Measurements from ENCODE around the gene G3BP2.

G3BP2 gene

GRCh38 chr4:75630174-75630936 lies 42.9 kb downstream of the G3BP2 start, which contains the start of gene CDKL2:
TSS of gene CDKL2 (minus strand) at chr4:75630528. CDS start at chr4:75625988, 4,540 bp downstream.
- peak within 1 kb of the TSS; percentile 74 to 79 for H3K27ac ChIP-seq (ENCODE audit: low read depth in 2 of 2, low read length in 2 of 2)
- H3K9me3 ChIP-seq (ENCODE audit: control insufficient read depth in 2 of 2, low read length in 2 of 2), result no peaks in the 10 kb centered on the region
- H3K36me3 ChIP-seq (ENCODE audit: control insufficient read depth in 2 of 2, insufficient read depth in 2 of 2, low read length in 2 of 2), result no peaks in the 10 kb centered on the region
- H3K9ac ChIP-seq (ENCODE audit: low read depth in 1 of 2, low read length in 2 of 2), result peak within 1 kb of the TSS; percentile 68 to 84
- peaks cover 9 to 11% of the 10 kb centered on the region in 2 donors for H3K4me1 ChIP-seq (ENCODE audit: control insufficient read depth in 2 of 2, insufficient read depth in 2 of 2, low read length in 2 of 2)
- H3K27me3 ChIP-seq (ENCODE audit: control insufficient read depth in 2 of 2, insufficient read depth in 2 of 2, low read length in 2 of 2), result no peaks in the 10 kb centered on the region
- peak within 1 kb of the TSS; percentile 85 to 93 for H3K4me3 ChIP-seq (ENCODE audit: low read length in 2 of 2)

- no peak overlapping the region for H3K27ac ChIP-seq (ENCODE audit: low read depth in 2 of 2, low read length in 2 of 2)
- H3K9ac ChIP-seq (ENCODE audit: low read depth in 1 of 2, low read length in 2 of 2), result no peak overlapping the region
- H3K9me3 ChIP-seq (ENCODE audit: control insufficient read depth in 2 of 2, low read length in 2 of 2), result no peaks in the 10 kb centered on the region
- no peak overlapping the region for H3K4me3 ChIP-seq (ENCODE audit: low read length in 2 of 2)
- H3K27me3 ChIP-seq (ENCODE audit: control insufficient read depth in 2 of 2, insufficient read depth in 2 of 2, low read length in 2 of 2), result no peaks in the 10 kb centered on the region
- peaks cover 9 to 11% of the 10 kb centered on the region in 2 donors for H3K4me1 ChIP-seq (ENCODE audit: control insufficient read depth in 2 of 2, insufficient read depth in 2 of 2, low read length in 2 of 2)
- no peaks in the 10 kb centered on the region for H3K36me3 ChIP-seq (ENCODE audit: control insufficient read depth in 2 of 2, insufficient read depth in 2 of 2, low read length in 2 of 2)
These were observed 44.0 kb downstream of the G3BP2 start for GRCh38 chr4:75629239-75629638.

GRCh38 chr4:75623026-75623425 lies 50.2 kb downstream of the G3BP2 start:
- H3K9ac ChIP-seq (ENCODE audit: low read depth in 1 of 2, low read length in 2 of 2), result no peak overlapping the region
- H3K4me1 ChIP-seq (ENCODE audit: control insufficient read depth in 2 of 2, insufficient read depth in 2 of 2, low read length in 2 of 2), result no peaks in the 10 kb centered on the region
- no peak overlapping the region for H3K27ac ChIP-seq (ENCODE audit: low read depth in 2 of 2, low read length in 2 of 2)
- no peaks in the 10 kb centered on the region for H3K9me3 ChIP-seq (ENCODE audit: control insufficient read depth in 2 of 2, low read length in 2 of 2)
- H3K36me3 ChIP-seq (ENCODE audit: control insufficient read depth in 2 of 2, insufficient read depth in 2 of 2, low read length in 2 of 2), result no peaks in the 10 kb centered on the region
- no peak overlapping the region for H3K4me3 ChIP-seq (ENCODE audit: low read length in 2 of 2)
- no peaks in the 10 kb centered on the region for H3K27me3 ChIP-seq (ENCODE audit: control insufficient read depth in 2 of 2, insufficient read depth in 2 of 2, low read length in 2 of 2)

GRCh38 chr4:75621715-75622114 lies 51.5 kb downstream of the G3BP2 start:
- no peak overlapping the region for H3K4me3 ChIP-seq (ENCODE audit: low read length in 2 of 2)
- no peaks in the 10 kb centered on the region for H3K36me3 ChIP-seq (ENCODE audit: control insufficient read depth in 2 of 2, insufficient read depth in 2 of 2, low read length in 2 of 2)
- H3K9me3 ChIP-seq (ENCODE audit: control insufficient read depth in 2 of 2, low read length in 2 of 2), result no peaks in the 10 kb centered on the region
- no peaks in the 10 kb centered on the region for H3K4me1 ChIP-seq (ENCODE audit: control insufficient read depth in 2 of 2, insufficient read depth in 2 of 2, low read length in 2 of 2)
- H3K9ac ChIP-seq (ENCODE audit: low read depth in 1 of 2, low read length in 2 of 2), result no peak overlapping the region
- H3K27me3 ChIP-seq (ENCODE audit: control insufficient read depth in 2 of 2, insufficient read depth in 2 of 2, low read length in 2 of 2), result no peaks in the 10 kb centered on the region
- no peak overlapping the region for H3K27ac ChIP-seq (ENCODE audit: low read depth in 2 of 2, low read length in 2 of 2)

GRCh38 chr4:75612306-75612705 lies 60.9 kb downstream of the G3BP2 start:
- H3K27ac ChIP-seq (ENCODE audit: low read depth in 2 of 2, low read length in 2 of 2), result no peak overlapping the region
- no peak overlapping the region for H3K4me3 ChIP-seq (ENCODE audit: low read length in 2 of 2)
- H3K9ac ChIP-seq (ENCODE audit: low read depth in 1 of 2, low read length in 2 of 2), result no peak overlapping the region

GRCh38 chr4:75605928-75606327 lies 67.3 kb downstream of the G3BP2 start:
- no peaks in the 10 kb centered on the region for H3K36me3 ChIP-seq (ENCODE audit: control insufficient read depth in 2 of 2, insufficient read depth in 2 of 2, low read length in 2 of 2)
- H3K4me1 ChIP-seq (ENCODE audit: control insufficient read depth in 2 of 2, insufficient read depth in 2 of 2, low read length in 2 of 2), result no peaks in the 10 kb centered on the region
- H3K9me3 ChIP-seq (ENCODE audit: control insufficient read depth in 2 of 2, low read length in 2 of 2), result no peaks in the 10 kb centered on the region
- no peak overlapping the region for H3K9ac ChIP-seq (ENCODE audit: low read depth in 1 of 2, low read length in 2 of 2)
- no peak overlapping the region for H3K27ac ChIP-seq (ENCODE audit: low read depth in 2 of 2, low read length in 2 of 2)
- no peak overlapping the region for H3K4me3 ChIP-seq (ENCODE audit: low read length in 2 of 2)
- no peaks in the 10 kb centered on the region for H3K27me3 ChIP-seq (ENCODE audit: control insufficient read depth in 2 of 2, insufficient read depth in 2 of 2, low read length in 2 of 2)

More at GRCh38 chr4:75612306-75612705, 60.9 kb downstream of the G3BP2 start:
- Histone ChIP-seq H3K4me1 (ENCODE audit: control insufficient read depth in 2 of 2, insufficient read depth in 2 of 2, low read length in 2 of 2) (no peaks in the 10 kb centered on the region), H3K36me3 (ENCODE audit: control insufficient read depth in 2 of 2, insufficient read depth in 2 of 2, low read length in 2 of 2) (no peaks in the 10 kb centered on the region), H3K27me3 (ENCODE audit: control insufficient read depth in 2 of 2, insufficient read depth in 2 of 2, low read length in 2 of 2) (no peaks in the 10 kb centered on the region), H3K9me3 (ENCODE audit: control insufficient read depth in 2 of 2, low read length in 2 of 2) (no peaks in the 10 kb centered on the region)

GRCh38 chr4:75599647-75600046 lies 73.6 kb downstream of the G3BP2 start:
- no peaks in the 10 kb centered on the region for H3K36me3 ChIP-seq (ENCODE audit: control insufficient read depth in 2 of 2, insufficient read depth in 2 of 2, low read length in 2 of 2)
- H3K9ac ChIP-seq (ENCODE audit: low read depth in 1 of 2, low read length in 2 of 2), result no peak overlapping the region
- no peaks in the 10 kb centered on the region for H3K9me3 ChIP-seq (ENCODE audit: control insufficient read depth in 2 of 2, low read length in 2 of 2)
- no peaks in the 10 kb centered on the region for H3K4me1 ChIP-seq (ENCODE audit: control insufficient read depth in 2 of 2, insufficient read depth in 2 of 2, low read length in 2 of 2)
- no peak overlapping the region for H3K4me3 ChIP-seq (ENCODE audit: low read length in 2 of 2)
- no peaks in the 10 kb centered on the region for H3K27me3 ChIP-seq (ENCODE audit: control insufficient read depth in 2 of 2, insufficient read depth in 2 of 2, low read length in 2 of 2)
- H3K27ac ChIP-seq (ENCODE audit: low read depth in 2 of 2, low read length in 2 of 2), result no peak overlapping the region

- Histone ChIP-seq H3K36me3 (ENCODE audit: control insufficient read depth in 2 of 2, insufficient read depth in 2 of 2, low read length in 2 of 2) (no peaks in the 10 kb centered on the region), H3K27me3 (ENCODE audit: control insufficient read depth in 2 of 2, insufficient read depth in 2 of 2, low read length in 2 of 2) (no peaks in the 10 kb centered on the region), H3K9me3 (ENCODE audit: control insufficient read depth in 2 of 2, low read length in 2 of 2) (no peaks in the 10 kb centered on the region), H3K9ac (ENCODE audit: low read depth in 1 of 2, low read length in 2 of 2) (no peak overlapping the region), H3K4me3 (ENCODE audit: low read length in 2 of 2) (no peak overlapping the region), H3K4me1 (ENCODE audit: control insufficient read depth in 2 of 2, insufficient read depth in 2 of 2, low read length in 2 of 2) (no peaks in the 10 kb centered on the region), H3K27ac (ENCODE audit: low read depth in 2 of 2, low read length in 2 of 2) (no peak overlapping the region)
These were observed 74.8 kb downstream of the G3BP2 start for GRCh38 chr4:75598390-75598789.

- H3K27me3 ChIP-seq (ENCODE audit: control insufficient read depth in 2 of 2, insufficient read depth in 2 of 2, low read length in 2 of 2), result no peaks in the 10 kb centered on the region
These were observed 77.2 kb downstream of the G3BP2 start for GRCh38 chr4:75596061-75596460.

GRCh38 chr4:75593393-75593792 lies 79.8 kb downstream of the G3BP2 start:
- Histone ChIP-seq H3K4me1 (ENCODE audit: control insufficient read depth in 2 of 2, insufficient read depth in 2 of 2, low read length in 2 of 2) (no peaks in the 10 kb centered on the region), H3K9me3 (ENCODE audit: control insufficient read depth in 2 of 2, low read length in 2 of 2) (no peaks in the 10 kb centered on the region), H3K9ac (ENCODE audit: low read depth in 1 of 2, low read length in 2 of 2) (no peak overlapping the region), H3K27me3 (ENCODE audit: control insufficient read depth in 2 of 2, insufficient read depth in 2 of 2, low read length in 2 of 2) (no peaks in the 10 kb centered on the region), H3K4me3 (ENCODE audit: low read length in 2 of 2) (no peak overlapping the region), H3K36me3 (ENCODE audit: control insufficient read depth in 2 of 2, insufficient read depth in 2 of 2, low read length in 2 of 2) (no peaks in the 10 kb centered on the region), H3K27ac (ENCODE audit: low read depth in 2 of 2, low read length in 2 of 2) (no peak overlapping the region)

More at GRCh38 chr4:75596061-75596460, 77.2 kb downstream of the G3BP2 start:
- no peak overlapping the region for H3K27ac ChIP-seq (ENCODE audit: low read depth in 2 of 2, low read length in 2 of 2)
- no peaks in the 10 kb centered on the region for H3K9me3 ChIP-seq (ENCODE audit: control insufficient read depth in 2 of 2, low read length in 2 of 2)
- H3K9ac ChIP-seq (ENCODE audit: low read depth in 1 of 2, low read length in 2 of 2), result no peak overlapping the region
- no peaks in the 10 kb centered on the region for H3K4me1 ChIP-seq (ENCODE audit: control insufficient read depth in 2 of 2, insufficient read depth in 2 of 2, low read length in 2 of 2)
- no peak overlapping the region for H3K4me3 ChIP-seq (ENCODE audit: low read length in 2 of 2)
- no peaks in the 10 kb centered on the region for H3K36me3 ChIP-seq (ENCODE audit: control insufficient read depth in 2 of 2, insufficient read depth in 2 of 2, low read length in 2 of 2)
